DOHH2 (cell line): Measurements from ENCODE around the gene GFAP.

Source experiments
- EZH2phosphoT487 ChIP-seq: fragments of 200-600 bp; sonication (generic); IDR thresholded peaks from 2 replicates; pipeline ENCODE4 v1.6.1; 2017; ENCODE audit warnings: borderline replicate concordance, mild to moderate bottlenecking, antibody characterized with exemption, low read length, moderate library complexity, mixed read lengths
- TF ChIP-seq, protein P1 (sequence below): fragments of 200-600 bp; sonication (generic); IDR thresholded peaks from one replicate; pipeline ENCODE4 v1.5.1; 2014; ENCODE audit warnings: antibody characterized with exemption, mild to moderate bottlenecking, low read depth, low read length; ENCODE audit not compliant: poor library complexity, severe bottlenecking

DNA sequence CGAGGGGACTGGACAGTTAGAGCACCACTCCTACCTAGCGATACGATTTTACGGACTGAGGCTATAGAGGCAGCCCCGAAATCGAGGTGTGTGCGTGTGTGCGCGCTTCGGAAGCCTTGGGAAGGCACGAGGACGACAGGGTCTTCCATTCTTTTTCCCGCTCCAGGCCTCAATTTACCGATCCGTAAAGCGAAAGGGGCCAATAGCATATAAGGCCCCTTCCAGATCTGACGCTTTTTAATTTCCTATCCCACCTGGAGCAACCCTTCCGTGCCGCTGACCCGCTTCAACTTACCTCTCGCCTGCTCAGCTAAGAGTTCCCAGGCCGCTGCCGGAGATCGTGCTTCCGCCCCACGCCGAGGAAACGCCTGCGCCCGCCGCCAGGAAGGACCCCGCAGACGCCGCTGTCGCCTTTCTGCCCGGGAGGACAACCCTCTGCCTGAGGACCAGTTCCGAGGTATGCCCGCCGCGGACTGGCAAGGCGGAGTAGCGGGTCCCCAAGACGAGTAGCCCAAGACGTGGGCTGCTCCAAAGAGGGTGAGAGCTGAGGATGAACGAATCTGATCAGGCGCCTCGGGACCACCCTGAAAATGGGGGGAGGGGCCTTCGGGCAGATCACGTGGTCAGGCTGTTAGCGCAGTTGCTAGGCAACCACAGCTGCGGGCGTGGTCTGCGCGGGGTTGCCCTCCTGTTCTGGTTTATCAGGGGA lies 16.1 kb downstream of the GFAP start, which contains the start of gene EFTUD2:
- TF ChIP-seq, protein P1, sequence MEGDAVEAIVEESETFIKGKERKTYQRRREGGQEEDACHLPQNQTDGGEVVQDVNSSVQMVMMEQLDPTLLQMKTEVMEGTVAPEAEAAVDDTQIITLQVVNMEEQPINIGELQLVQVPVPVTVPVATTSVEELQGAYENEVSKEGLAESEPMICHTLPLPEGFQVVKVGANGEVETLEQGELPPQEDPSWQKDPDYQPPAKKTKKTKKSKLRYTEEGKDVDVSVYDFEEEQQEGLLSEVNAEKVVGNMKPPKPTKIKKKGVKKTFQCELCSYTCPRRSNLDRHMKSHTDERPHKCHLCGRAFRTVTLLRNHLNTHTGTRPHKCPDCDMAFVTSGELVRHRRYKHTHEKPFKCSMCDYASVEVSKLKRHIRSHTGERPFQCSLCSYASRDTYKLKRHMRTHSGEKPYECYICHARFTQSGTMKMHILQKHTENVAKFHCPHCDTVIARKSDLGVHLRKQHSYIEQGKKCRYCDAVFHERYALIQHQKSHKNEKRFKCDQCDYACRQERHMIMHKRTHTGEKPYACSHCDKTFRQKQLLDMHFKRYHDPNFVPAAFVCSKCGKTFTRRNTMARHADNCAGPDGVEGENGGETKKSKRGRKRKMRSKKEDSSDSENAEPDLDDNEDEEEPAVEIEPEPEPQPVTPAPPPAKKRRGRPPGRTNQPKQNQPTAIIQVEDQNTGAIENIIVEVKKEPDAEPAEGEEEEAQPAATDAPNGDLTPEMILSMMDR: no peak
- no peak for TF ChIP-seq EZH2phosphoT487
